HG02678 (cell line): ENCODE measurements around the gene OTUB2.

Experiments used
- ATAC-seq: cut with Tn5 transposase; IDR thresholded peaks from one replicate; pipeline ENCODE4 v1.9.1; 2021; ENCODE audit warnings: mild to moderate bottlenecking, moderate library complexity; ENCODE audit not compliant: unreplicated experiment

OTUB2 gene

GRCh38 chr14:93996130-93996695 is 29.9 kb upstream of the OTUB2 start:
- ATAC-seq, result no peak

GRCh38 chr14:93997082-93997481 is 29.1 kb upstream of the OTUB2 start, which contains the start of gene CCDC197:
Gene CCDC197 (plus strand): TSS chr14:93997301. CDS start chr14:93998132, 831 bp downstream.
- ATAC-seq, result no peak

GRCh38 chr14:93997916-93998870 is 27.9 kb upstream of the OTUB2 start:
- ATAC-seq, result no peak

DNA sequence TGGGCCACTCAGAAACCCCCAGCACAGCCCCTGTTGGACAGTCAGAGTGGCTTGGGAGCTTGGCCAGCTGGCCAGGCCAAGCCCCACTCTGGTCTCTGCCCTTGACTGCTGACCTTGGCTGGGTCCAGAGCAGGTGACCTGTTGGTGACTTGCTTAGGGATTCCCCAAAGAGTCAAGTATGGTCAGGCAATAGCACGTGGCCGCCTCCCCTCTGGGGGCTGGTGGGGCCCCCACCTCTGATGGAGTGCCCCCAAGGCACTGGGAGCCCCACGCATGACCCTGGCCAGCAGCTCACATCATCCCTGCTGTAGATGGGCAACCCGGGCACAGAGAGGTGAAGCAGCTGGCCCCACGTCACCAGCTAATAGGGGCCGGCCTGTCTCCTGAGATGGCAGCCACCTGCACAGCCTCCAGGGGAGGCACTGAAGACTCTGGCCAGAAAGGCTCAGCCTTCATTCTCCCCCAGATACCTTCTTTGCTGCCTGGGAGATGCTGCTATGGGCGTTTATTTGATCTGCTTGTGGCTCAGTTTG is 27.2 kb upstream of the OTUB2 start:
- ATAC-seq, result no peak

DNA sequence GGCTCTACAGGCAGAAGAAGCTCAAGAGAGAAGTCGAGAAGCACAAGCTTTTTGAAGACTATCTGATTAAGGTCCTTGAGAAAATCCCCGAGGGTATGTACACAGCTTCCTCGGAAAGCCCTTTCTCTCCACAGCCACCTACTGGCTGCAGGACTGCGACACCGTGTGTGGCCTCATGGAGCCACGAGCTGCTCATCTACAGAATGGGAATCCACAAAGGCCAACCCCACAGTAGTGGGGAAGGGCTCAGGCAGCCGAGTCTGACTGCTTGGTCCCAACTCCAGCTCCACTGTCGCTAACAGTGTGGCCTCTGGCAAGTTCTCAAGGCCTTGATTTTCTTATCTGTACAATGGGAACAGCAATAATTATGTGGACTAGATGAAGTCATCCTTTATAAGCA is 26.6 kb upstream of the OTUB2 start:
- no peak for ATAC-seq

DNA sequence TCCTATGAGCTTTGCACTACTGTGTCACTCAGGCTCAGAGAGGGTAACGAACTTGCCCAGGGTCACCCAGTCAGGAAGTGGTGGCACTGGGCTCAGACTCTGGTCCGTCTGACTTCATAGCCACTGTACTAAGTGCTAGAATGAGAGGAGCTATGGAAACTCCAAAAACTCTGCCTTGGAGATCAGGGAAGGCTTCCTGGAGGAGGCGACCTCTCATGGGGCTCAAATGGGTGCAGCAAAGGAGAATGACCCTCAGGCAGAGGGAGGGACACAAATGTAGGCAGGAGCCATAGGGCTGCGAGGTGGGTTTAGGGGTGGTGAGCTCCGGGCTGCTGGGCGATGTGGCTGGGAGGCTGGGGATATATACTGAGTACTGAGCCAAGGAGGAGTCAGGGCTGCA is 25.9 kb upstream of the OTUB2 start:
- ATAC-seq, result no peak

DNA sequence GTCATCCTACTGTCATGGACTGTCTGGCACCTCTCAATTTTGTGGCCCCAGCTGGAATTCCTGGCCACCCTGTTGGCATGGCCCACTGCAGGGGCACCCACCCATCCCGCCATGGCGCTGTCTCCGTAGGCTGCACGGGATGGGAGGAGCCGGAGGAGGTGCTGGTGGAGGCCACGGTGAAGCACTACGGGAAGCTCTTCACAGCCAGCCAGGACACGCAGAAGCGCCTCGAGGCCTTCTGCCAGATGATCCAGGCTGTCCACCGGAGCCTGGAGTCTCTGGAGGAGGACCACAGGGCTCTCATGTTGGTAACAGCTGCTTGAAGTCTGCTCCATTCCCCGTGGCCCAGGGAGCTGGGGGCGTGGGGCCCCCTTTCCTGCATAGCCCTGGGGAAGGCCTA is 25.1 kb upstream of the OTUB2 start:
- no peak for ATAC-seq

- ATAC-seq, result peak; percentile 57
Observed at GRCh38 chr14:94001501-94002396, 24.4 kb upstream of the OTUB2 start.

GRCh38 chr14:94003397-94003796 is 22.7 kb upstream of the OTUB2 start:
- ATAC-seq, result no peak

DNA sequence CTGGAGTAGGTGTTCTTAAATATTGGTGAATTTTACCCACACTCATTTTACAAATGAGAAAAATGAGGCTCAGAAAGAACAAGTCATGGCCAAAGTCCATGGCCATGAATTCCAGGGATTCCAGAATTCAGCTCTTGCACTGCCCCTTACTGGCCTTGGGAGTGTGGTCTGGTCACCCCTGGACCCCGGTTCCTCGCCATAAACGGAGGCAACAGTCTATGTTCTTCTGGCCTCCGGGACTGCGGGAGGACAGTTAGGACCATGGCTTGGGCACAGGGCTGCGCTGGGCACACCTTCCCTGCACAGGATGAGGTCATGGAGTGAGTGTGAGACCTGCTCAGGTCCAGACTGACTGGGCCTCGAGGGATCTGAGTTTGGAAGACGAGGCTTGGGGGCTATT is 22.1 kb upstream of the OTUB2 start:
- no peak for ATAC-seq

- ATAC-seq, result no peak
Observed at GRCh38 chr14:94005324-94006073, 20.6 kb upstream of the OTUB2 start.

- no peak for ATAC-seq
Observed at GRCh38 chr14:94008234-94008633, 17.9 kb upstream of the OTUB2 start.

DNA sequence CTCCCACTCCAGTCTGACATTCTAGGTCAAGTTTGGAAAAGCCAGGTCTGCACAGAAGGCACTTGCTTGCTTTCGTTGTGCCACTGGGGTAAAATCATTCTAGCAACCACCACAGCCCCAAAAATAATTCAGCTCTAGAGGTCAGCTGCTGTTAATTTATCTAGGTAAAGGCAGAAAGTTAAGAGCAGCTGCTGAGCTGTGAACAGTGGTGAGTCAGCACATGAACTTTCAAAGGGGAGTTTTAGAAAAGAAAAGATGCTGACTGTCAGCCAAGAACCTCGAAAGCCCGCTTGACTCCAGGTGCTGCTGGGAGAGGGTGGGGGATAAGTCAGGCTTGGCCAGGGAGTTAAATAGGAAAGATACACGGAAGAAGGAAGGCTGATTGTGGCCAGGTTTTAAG is 16.4 kb upstream of the OTUB2 start:
- ATAC-seq, result peak; percentile 53

DNA sequence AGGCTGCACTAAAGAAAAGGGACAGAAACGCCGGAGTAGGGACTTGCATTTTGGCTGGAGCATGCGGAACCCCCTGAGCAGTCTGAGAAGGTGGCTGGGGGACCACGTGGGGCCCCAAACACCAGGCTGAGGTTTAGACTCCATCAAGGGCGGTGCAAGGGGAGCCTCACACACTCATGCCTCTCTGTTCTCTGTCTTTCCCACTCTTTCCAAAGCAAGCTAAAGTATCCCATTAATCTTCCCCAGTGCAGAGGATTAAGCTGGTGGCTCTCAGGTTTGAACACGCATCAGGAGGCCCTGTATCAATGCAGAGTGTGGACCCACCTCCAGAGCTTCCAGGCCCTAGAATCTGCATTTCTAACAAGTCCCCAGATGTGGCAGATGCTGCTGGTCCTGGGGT is 15.5 kb upstream of the OTUB2 start:
- no peak for ATAC-seq

GRCh38 chr14:94011795-94012194 is 14.3 kb upstream of the OTUB2 start:
- no peak for ATAC-seq

DNA sequence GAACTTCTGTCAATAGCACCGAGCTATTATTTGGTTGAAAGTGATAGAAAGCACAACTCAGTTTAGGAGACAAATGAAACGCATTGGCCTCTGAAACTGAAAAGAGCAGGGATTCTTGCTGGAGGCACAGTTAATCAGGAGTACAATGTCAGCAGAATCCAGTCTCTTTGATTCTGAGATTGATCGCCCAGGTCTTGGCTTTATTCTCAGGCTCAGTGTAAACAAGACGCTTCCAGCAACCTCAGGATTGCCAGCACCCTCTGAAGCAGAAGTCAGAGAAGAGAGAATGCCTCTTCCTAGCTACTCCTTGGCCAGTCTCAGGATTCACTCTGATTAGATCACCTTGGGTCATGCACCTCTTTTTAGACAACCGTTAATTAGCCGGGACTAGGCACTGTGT is 11.8 kb upstream of the OTUB2 start:
- no peak for ATAC-seq

GRCh38 chr14:94015223-94015622 is 10.9 kb upstream of the OTUB2 start:
- ATAC-seq, result no peak

DNA sequence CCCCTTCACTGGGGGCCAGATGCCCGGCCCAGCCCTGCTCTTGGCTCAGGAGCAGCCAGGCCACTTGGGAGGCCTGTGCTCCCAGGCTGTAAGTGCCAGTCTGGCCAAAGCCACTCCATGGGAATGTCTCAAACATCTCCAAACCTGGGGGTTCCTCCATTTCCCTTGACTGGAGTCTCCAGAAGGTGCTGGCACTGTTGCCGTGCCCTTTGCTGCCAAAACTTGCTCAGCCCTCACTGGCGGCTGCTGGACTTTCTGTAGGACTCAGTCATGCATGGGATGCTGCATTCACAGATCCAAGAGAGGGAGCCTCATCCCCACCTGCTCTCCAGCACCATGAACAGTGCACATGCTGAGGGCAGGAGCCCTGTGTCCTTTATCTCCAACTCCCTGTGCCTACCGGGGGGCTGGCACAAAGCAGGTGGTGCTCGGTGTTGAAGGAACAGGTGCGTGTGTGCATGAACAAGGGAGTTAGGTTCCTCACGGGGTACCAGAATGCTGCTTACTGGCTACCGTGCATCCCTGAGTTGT is 9.6 kb upstream of the OTUB2 start:
- no peak for ATAC-seq

DNA sequence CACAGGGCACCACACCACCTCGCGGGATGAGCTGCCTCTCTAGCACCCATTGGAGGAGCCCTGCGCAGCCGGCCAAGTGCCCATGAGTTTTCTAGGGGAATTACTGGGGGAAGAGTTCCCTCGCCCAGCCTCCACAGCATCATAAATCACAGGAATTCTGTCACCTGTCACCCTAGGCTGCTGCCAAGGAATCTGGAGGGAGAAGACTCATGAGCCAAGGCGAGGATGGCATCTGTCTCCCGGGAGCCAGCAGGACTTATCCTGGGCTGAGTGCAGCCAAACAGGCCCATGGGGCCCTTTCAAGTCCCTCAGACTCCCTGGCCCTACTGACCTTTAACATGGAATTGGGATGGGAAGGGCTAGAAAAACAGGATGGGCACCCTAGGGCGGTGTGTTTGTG is 7.8 kb upstream of the OTUB2 start:
- ATAC-seq, result no peak

GRCh38 chr14:94019329-94019728 is 6.8 kb upstream of the OTUB2 start:
- no peak for ATAC-seq
